ENCODE results near the gene STRN4. TPM values are rescaled to one million over a fixed set of nuclear protein-coding genes. Genes with fewer than 3 reads are reported as not detected.

Gene STRN4
- total and polyA plus RNA-seq, 9 of the 15 experiments (the other 6 are each of a cell fraction or from before 2014, with no cell fraction given), result 0.62 to 83.7 (median 36.9) TPM

- TF ChIP-seq NR2C2 (CRISPR knock-in tag; IDR thresholded peaks at IDR 0.05) (no peak), NR2C2 (tag; IDR thresholded peaks at IDR 0.05) (no peak), ZBTB5 (IDR thresholded peaks at IDR 0.05) (no peak), STAT5B (CRISPR knock-in tag; IDR thresholded peaks at IDR 0.05) (no peak), UBTF (IDR thresholded peaks at IDR 0.05; ENCODE audit: borderline replicate concordance in 1 of 2, low read depth in 2 of 2, low read length in 2 of 2) (peak in 1 of 2 experiments; percentile 87; a peak in 2 of 4 replicates), DNMT1 (IDR thresholded peaks at IDR 0.05) (0 out of 2 replicates have a peak, but pooled peaks have one; percentile 67), RBM34 (IDR thresholded peaks at IDR 0.05; ENCODE audit: borderline replicate concordance, insufficient read depth, low read length) (no peak), POLR3A (IDR thresholded peaks at IDR 0.05; ENCODE audit: borderline replicate concordance, extremely low read depth, insufficient read depth, insufficient read length) (no peak), ELF1 (tag; IDR thresholded peaks at IDR 0.05) (peak; percentile 87), ZNF445 (CRISPR knock-in tag; IDR thresholded peaks at IDR 0.05; ENCODE audit: low read depth) (no peak), ZNF146 (CRISPR knock-in tag; IDR thresholded peaks at IDR 0.05; ENCODE audit: unreplicated experiment) (no peak), KDM1A (IDR thresholded peaks at IDR 0.05) (no peak), WHSC1 (IDR thresholded peaks at IDR 0.05; ENCODE audit: low read length) (no peak), AFF1 (IDR thresholded peaks at IDR 0.05; ENCODE audit: low read depth in 1 of 2, partially characterized antibody in 2 of 2) (peak; percentile 75 to 89), TEAD4 (IDR thresholded peaks at IDR 0.05; ENCODE audit: low read length) (peak; percentile 4; the same call in 1 of the 2 replicates), TEAD4 (CRISPR knock-in tag; IDR thresholded peaks at IDR 0.05; ENCODE audit: borderline replicate concordance) (peak; percentile 30; the same call in 1 of the 2 replicates), NCOA1 (IDR thresholded peaks at IDR 0.05; ENCODE audit: low read depth) (no peak), IRF9 (tag; IDR thresholded peaks at IDR 0.05) (no peak)
These were observed 42.2 kb upstream of the STRN4 start, which contains the start of gene SLC1A5 (continued) for GRCh38 chr19:46788262-46788967.
